IPS-NIHi11 (cell line): Measurements from ENCODE around the gene SPN.
"Not testable (repeated sequence)": the region's sequence is repeated elsewhere in the genome, so short reads cannot be mapped to it uniquely, and the experiment has no call there.

Experiments
- DNase-seq: peaks from one replicate; pipeline ENCODE4 v3.0.0; 2012; ENCODE audit warnings: mixed read lengths, low spot score

SPN gene

DNA sequence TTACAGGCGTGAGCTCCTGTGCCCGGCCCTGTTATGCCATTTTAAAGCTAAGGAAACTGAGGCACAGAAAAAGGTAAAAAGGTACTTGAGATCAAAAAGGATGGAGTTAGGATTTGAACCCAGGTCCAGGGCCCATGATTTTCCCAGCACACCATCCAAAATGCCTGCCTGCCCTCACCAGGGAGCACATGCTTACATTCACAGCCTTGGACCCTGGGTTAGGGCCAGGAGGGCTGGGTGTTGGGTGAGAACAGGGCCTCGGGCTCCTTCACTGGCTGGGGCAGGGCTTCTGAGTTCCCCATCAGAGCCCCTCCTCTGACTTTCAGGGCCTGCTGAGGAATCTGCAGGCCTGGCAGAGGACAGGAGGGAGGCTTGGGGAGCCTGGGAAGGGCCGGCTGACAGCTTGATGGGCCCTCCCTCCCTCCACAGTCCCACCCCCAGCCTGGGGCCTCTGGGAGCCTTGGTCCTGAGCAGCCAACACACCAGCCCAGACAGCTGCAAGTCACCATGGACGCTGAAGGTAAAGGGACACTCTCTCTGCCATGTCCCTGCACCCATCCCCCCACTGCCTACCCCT, 15.7 kb downstream of the SPN start, which contains the start of gene QPRT:
QPRT (plus strand) TSS at position 490 of the 577 bp plus-strand sequence; CDS start at position 508, 18 bp downstream.
- DNase-seq, result peak; percentile 89

DNA sequence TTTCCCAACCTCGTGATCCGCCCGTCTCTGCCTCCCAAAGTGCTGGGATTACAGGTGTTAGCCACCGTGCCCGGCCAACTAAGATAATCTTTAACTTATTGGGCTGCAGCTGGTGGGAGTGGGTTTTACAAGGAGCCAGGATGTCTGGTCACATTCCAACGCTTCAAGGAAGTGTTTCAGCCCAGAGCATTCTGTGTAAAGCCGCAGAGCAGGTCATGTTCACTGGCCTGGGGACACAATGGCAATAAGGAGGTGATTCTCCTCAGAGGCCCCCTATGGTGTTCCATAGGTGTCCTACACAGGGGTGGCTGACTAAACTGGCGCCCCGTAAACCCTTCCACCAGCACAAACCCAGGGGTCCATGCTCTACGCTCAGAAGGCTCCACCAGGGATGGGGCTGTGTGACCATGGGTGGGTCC, 17.1 kb downstream of the SPN start:
- DNase-seq, result no peak

GRCh38 chr16:29683543-29684090, 20.6 kb downstream of the SPN start:
- no peak for DNase-seq

DNA sequence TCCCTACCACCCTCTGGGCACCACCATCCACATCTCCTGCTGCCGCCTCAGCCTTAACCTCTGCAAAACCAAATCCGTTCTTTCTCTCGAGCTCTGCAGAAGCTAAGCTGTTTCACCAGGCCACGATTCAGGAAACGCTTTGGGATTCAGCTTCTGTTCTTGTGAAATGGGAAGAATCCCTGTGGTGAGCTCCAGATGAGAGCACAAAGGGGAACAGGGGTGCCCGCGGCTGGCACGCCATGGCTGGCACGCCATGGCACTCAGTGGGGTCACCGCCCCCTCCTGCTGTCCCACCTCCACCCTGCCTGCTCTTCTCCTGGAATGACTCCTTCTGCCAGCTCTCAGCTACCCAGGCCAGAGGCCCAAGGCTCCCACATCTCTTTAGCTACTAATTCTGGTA, 21.6 kb downstream of the SPN start:
- DNase-seq, result no peak

DNA sequence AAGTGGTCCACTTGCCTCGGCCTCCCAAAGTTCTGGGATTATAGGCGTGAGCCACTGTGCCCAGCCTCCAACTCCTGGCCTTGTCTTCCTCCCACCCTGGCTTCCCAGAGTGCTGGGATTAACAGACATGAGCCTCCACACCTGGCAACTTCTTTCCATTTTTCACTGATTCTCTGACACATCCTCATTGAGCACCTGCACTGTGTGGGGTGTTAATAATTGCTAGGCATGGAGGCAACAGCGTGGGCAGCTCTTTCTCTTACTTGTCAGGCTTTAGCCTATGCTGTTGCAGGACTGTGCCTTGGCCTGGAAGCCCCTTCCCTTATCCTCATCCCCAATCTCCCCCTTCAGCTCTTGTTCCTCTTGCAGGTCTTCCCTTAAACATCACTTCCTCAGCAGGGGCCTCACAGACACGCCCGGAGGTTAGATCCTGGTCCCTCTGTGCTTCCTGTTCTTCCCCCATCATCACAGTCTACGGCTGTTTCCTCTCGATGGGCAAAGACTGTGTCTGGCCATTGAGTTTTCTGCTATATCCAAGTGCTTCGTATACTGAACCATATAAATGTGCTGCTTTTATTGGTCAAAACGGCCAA, 23.8 kb downstream of the SPN start:
- DNase-seq, result peak; percentile 5

DNA sequence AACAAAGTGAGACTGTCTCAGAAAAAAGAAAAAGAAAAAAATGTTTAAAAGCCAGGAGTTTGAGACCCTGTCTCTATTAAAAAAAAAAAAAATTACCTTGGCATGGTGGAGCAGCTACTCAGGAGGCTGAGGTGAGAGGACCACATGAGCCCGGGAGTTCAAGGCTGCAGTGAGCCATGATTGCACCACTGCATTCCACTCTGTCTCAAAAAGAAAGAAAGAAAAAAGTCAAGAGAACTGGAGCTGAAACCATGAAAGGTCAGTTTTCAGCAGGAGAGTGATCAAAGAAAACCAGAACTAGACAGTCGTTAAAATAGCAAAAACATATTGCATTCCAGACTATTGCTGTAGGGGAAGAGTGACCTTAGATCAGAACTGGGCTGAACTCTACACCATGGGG, 24.7 kb downstream of the SPN start:
- no peak for DNase-seq

DNA sequence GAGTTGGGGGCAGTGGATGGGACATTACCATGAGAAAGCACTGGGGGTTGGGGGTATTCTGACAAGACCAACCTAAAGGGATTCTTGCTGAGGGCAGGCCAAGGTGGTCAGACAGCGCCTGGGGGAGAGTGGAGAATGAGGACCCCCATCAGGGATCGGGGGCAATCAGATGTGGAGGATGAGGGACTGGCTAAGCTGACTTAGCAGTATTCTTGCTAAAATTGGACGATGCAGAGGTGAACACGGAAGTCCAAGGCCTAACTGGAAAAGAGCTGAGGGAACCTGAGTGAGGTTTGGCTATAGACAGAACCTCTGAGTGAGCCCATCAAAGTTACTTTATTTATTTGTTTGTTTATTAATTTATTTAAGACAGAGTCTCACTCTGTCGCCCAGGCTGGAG, 25.1 kb downstream of the SPN start:
- peak; percentile 25 for DNase-seq

GRCh38 chr16:29689490-29690351, 26.7 kb downstream of the SPN start:
- not testable (repeated sequence) for DNase-seq

- not testable (repeated sequence) for DNase-seq
These were observed 29.6 kb downstream of the SPN start for GRCh38 chr16:29692606-29693005.

GRCh38 chr16:29694384-29695195, 31.5 kb downstream of the SPN start:
- peak; percentile 3 for DNase-seq

DNA sequence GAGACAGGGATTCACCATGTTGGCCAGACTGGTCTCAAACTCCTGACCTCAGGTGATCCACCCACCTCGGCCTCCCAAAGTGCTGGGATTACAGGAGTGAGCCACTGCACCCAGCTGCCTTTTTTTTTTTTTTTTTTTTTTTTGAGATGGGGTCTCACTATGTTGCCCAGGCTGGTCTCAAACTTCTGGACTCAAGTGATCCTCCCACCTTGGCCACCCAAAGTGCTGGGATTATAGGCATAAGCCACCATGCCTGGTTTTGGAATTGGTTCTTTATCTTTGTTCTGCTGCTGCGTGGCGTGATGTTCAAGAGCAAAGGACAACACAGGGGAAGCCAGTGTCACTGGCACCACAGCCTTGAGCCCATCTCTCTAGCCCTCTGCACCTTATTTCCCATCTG, 32.6 kb downstream of the SPN start:
- DNase-seq, result not testable (repeated sequence)

- peak; percentile 3 for DNase-seq
These were observed 33.9 kb downstream of the SPN start for GRCh38 chr16:29696881-29697331.

DNA sequence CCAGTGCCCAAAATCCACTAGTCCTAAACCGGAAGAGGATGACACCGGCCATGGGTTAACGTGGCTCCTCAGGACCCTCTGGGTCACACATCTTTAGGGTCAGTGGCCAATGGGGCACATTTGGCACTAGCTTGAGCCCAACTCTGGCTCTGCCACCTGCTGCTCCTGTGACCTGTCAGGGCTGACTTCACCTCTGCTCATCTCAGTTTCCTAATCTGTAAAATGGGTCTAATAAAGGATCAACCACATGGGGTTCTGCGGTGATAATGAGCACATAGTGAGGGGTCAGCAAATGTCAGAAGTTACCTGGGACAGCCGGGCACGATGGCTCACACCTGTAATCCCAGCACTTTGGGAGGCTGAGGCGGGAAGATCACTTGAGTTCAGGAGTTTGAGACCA, 34.3 kb downstream of the SPN start:
- no peak for DNase-seq

- DNase-seq, result no peak
These were observed 35.0 kb downstream of the SPN start for GRCh38 chr16:29698042-29698441.

GRCh38 chr16:29698484-29699323, 35.7 kb downstream of the SPN start:
- DNase-seq, result peak; percentile 7

DNA sequence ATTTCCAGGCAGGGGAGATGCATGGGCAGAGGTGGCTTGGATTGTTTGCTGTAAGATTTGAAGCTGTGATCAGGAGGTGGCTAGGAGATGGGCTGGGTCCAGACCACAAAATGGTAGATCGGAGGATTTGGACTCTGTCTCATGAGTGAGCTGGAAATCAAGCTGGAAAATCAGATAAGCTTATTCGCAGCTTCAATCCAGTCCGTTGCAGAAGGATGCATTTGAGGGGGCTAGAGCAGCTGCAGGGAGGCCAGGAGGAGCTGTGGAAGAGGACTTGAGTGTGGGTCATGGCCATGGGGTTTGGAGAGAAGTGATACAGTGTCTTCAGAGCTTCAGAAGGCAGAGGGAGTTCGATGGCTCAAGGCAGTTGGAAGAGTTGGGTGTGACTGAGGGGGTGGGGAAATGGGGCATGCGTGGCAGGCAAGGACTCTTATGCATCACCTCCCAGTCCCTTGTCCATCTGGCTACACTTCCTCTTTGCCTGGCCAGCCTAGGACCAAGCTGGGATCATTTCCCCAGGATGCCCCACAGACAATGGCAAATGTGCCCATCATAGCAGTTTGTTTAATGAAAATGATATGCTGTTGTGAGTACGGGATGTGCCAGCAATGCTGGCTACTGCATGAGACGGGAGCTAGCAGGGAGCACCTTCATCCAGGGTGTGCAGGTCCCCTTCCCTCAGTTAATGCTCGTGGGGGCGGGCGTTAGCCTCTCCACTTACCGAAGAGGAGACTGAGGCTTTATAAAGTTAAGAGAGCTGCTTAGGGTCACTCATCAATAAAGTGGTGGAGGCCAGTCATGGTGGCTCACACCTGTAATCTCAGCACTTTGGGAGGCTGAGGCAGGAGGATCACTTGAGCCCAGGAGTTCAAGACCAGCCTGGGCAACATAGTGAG, 36.5 kb downstream of the SPN start:
- peak; percentile 4 for DNase-seq

GRCh38 chr16:29700253-29700987, 37.4 kb downstream of the SPN start:
- DNase-seq, result peak; percentile 87

- DNase-seq, result no peak
These were observed 38.1 kb downstream of the SPN start for GRCh38 chr16:29701214-29701555.

- no peak for DNase-seq
These were observed 39.2 kb downstream of the SPN start for GRCh38 chr16:29702269-29702668.
